HCT116 (cell line): ENCODE results near the gene S1PR3. TPM values are rescaled to one million over a fixed set of nuclear protein-coding genes. Genes with fewer than 3 reads are reported as not detected.
A peak's percentile ranks its signal among the peaks of the same experiment; 100 is the strongest.

ENCODE experiments used
- ATAC-seq: fragments of 200-7000 bp; cut with Tn5 transposase; 2 replicates; pipeline ENCODE4 v1.9.1; 2020; ENCODE audit warnings: mild to moderate bottlenecking, moderate library complexity
- BruUV-seq: library from RNA; stranded (reverse); fragments of 400-500 nt; replicated peaks from 2 replicates; lab custom pipeline; 2021; lab: Mats Ljungman, UMichigan
- CTCF ChIA-PET: fragments of 300-600 bp; sonication (Branson Sonifier 250); formaldehyde crosslinking; loops from one replicate; lab custom pipeline; 2021; ENCODE audit warnings: antibody characterized with exemption; lab: Charles Lee
- POLR2A ChIA-PET: fragments of 300-600, 350-600 bp; sonication (Branson Sonifier 250); formaldehyde crosslinking; loops from one replicate; lab custom pipeline; 2021; ENCODE audit warnings: antibody characterized with exemption; lab: Charles Lee
- RAD21 ChIA-PET, 2 experiments: fragments of 300-600 bp; sonication (Branson Sonifier 250); formaldehyde crosslinking; loops; one replicate each; lab custom pipeline; 2023; ENCODE audit warnings: low total read pairs in 2 of 2; ENCODE audit not compliant: uncharacterized antibody in 2 of 2, unreplicated experiment in 2 of 2, low non-redundant PET in 1 of 2; lab: Charles Lee
- DNase-seq: peaks from one replicate; pipeline ENCODE4 v3.0.0-alpha.2; 2010; ENCODE audit warnings: low read depth, low spot score
- H2AFZ ChIP-seq: fragments of 200-600 bp; shearing (Covaris generic), sonication (generic); 2 replicates; pipeline ENCODE4 v1.6.1; 2017; ENCODE audit warnings: low read depth, mixed run types, mixed read lengths, antibody characterized with exemption, low read length; ENCODE audit not compliant: poor library complexity, severe bottlenecking
- H3K27ac ChIP-seq: 2 replicates; pipeline ENCODE4 v1.5.1; 2012; ENCODE audit warnings: low read depth, low read length
- H3K27me3 ChIP-seq: fragments of 200-600 bp; sonication (generic); 2 replicates; pipeline ENCODE4 v1.6.1; 2016; ENCODE audit warnings: mixed run types, low read length, mixed read lengths; ENCODE audit not compliant: insufficient read depth
- H3K36me3 ChIP-seq, 2 experiments: fragments of 200-500 bp in 1 of 2; fragments of 200-600 bp in 1 of 2; sonication (Bioruptor generic) in 1 of 2; sonication (generic) in 1 of 2; 2 replicates each; pipeline versions ENCODE4 v1.5.1 to v1.6.1; 2014 to 2016; ENCODE audit warnings: low read length in 2 of 2, inconsistent platforms in 1 of 2, mixed read lengths in 1 of 2, mixed run types in 1 of 2; ENCODE audit not compliant: insufficient read depth in 2 of 2, control insufficient read depth in 1 of 2
- H3K4me1 ChIP-seq, 2 experiments: fragments of 200-600 bp in 1 of 2; sonication (generic) in 1 of 2; 2 replicates each; pipeline versions ENCODE4 v1.5.1 to v1.6.1; 2012 to 2017; ENCODE audit warnings: low read length in 2 of 2, inconsistent platforms in 1 of 2, mild to moderate bottlenecking in 1 of 2, mixed read lengths in 1 of 2, mixed run types in 1 of 2, moderate library complexity in 1 of 2; ENCODE audit not compliant: insufficient read depth in 2 of 2, control insufficient read depth in 1 of 2
- H3K4me2 ChIP-seq: fragments of 200-600 bp; sonication (generic); 2 replicates; pipeline ENCODE4 v1.6.1; 2017; ENCODE audit warnings: mixed run types, low read length, mixed read lengths
- H3K4me3 ChIP-seq, 2 experiments: fragments of 200-600 bp in 1 of 2; sonication (generic) in 1 of 2; replicated peaks in 1 of 2; 2 replicates each; pipeline ENCODE4 v1.5.1; 2011 to 2016; ENCODE audit warnings: low read length in 2 of 2, control low read depth in 1 of 2, low read depth in 1 of 2, mild to moderate bottlenecking in 1 of 2, mixed read lengths in 1 of 2, mixed run types in 1 of 2
- H3K79me2 ChIP-seq: fragments of 200-600 bp; sonication (generic); 2 replicates; pipeline ENCODE4 v1.6.1; 2017; ENCODE audit warnings: mild to moderate bottlenecking, mixed run types, low read length, moderate library complexity, mixed read lengths; ENCODE audit not compliant: insufficient read depth
- H3K9ac ChIP-seq: fragments of 200-600 bp; sonication (generic); 2 replicates; pipeline ENCODE4 v1.6.1; 2016; ENCODE audit warnings: low read length, mixed read lengths
- H3K9me2 ChIP-seq: fragments of 200-600 bp; sonication (generic), shearing (Covaris generic); 2 replicates; pipeline ENCODE4 v1.6.1; 2017; ENCODE audit warnings: mixed run types, mild to moderate bottlenecking, moderate library complexity; ENCODE audit not compliant: insufficient read depth
- H3K9me3 ChIP-seq, 2 experiments: fragments of 200-500 bp in 1 of 2; fragments of 200-600 bp in 1 of 2; sonication (Bioruptor generic) in 1 of 2; sonication (generic) in 1 of 2; 2 replicates each; pipeline ENCODE4 v1.6.1; 2014 to 2017; ENCODE audit warnings: low read length in 2 of 2, mixed read lengths in 2 of 2, inconsistent platforms in 1 of 2, low read depth in 1 of 2, mild to moderate bottlenecking in 1 of 2, mixed run types in 1 of 2, moderate library complexity in 1 of 2; ENCODE audit not compliant: control insufficient read depth in 1 of 2, insufficient read depth in 1 of 2
- H4K20me1 ChIP-seq: fragments of 200-600 bp; sonication (generic), shearing (Covaris generic); 2 replicates; pipeline ENCODE4 v1.6.1; 2017; ENCODE audit warnings: mixed run types, mild to moderate bottlenecking, moderate library complexity; ENCODE audit not compliant: insufficient read depth
- ELF1 ChIP-seq: IDR thresholded peaks from 2 replicates; pipeline ENCODE4 v1.6.1; 2012; ENCODE audit warnings: low read depth, borderline replicate concordance
- FOSL1 ChIP-seq: IDR thresholded peaks from 2 replicates; pipeline ENCODE4 v1.6.1; 2012; ENCODE audit warnings: low read depth
- RAD21 ChIP-seq: IDR thresholded peaks from 2 replicates; pipeline ENCODE4 v1.6.1; 2012; ENCODE audit warnings: low read depth, mild to moderate bottlenecking
- SIN3A ChIP-seq: IDR thresholded peaks from 2 replicates; pipeline ENCODE4 v1.6.1; 2012; ENCODE audit warnings: low read depth
- SP1 ChIP-seq: IDR thresholded peaks from 2 replicates; pipeline ENCODE4 v1.6.1; 2012; ENCODE audit warnings: low read depth
- SRF ChIP-seq: IDR thresholded peaks from 2 replicates; pipeline ENCODE4 v1.6.1; 2012; ENCODE audit warnings: low read depth
- intact Hi-C: fragments of 100-400 bp; cut with micrococcal nuclease; formaldehyde crosslinking; loops from 2 replicates; pipeline ENCODE4 v1.10.0; 2022
- total RNA-seq: library from RNA; stranded (reverse); gene quantifications from one replicate; pipeline ENCODE4 v1.2.1, GENCODE V29; 2021; ENCODE audit not compliant: unreplicated experiment
- TF ChIP-seq, protein P1 (sequence below), 3 experiments: fragments of 200-600 bp in 1 of 3; sonication (generic) in 1 of 3; IDR thresholded peaks in 2 of 3; conservative IDR thresholded peaks in 1 of 3; 2 replicates each; pipeline ENCODE4 v1.5.1; 2012 to 2017; ENCODE audit warnings: low read depth in 2 of 3, low read length in 2 of 3, antibody characterized with exemption in 1 of 3, borderline replicate concordance in 1 of 3, control low read depth in 1 of 3, mild to moderate bottlenecking in 1 of 3, mixed read lengths in 1 of 3, mixed run types in 1 of 3, moderate library complexity in 1 of 3; ENCODE audit not compliant: insufficient read depth in 1 of 3
- TF ChIP-seq, protein P2 (sequence below): IDR thresholded peaks from 2 replicates; pipeline ENCODE4 v1.6.1; 2012; ENCODE audit warnings: low read depth
- TF ChIP-seq, protein P3 (sequence below): IDR thresholded peaks from 2 replicates; pipeline ENCODE4 v1.6.1; 2012

The S1PR3 gene
- total RNA-seq, 1 experiment from 2014 or later = 0.07 TPM

- Histone ChIP-seq H3K36me3 (no peaks in the 10 kb centered on the region), H3K27ac (no peak overlapping the region), H3K79me2 (no peaks in the 10 kb centered on the region), H2AFZ (no peak overlapping the region), H3K4me1 (no peaks in the 10 kb centered on the region), H3K9ac (no peak overlapping the region), H4K20me1 (no peaks in the 10 kb centered on the region), H3K9me2 (no peaks in the 10 kb centered on the region), H3K9me3 (no peaks in the 10 kb centered on the region), H3K4me2 (no peak overlapping the region), H3K27me3 (peaks cover 6% of the 10 kb centered on the region; the same call in 1 of the 2 replicates), H3K4me3 (no peak overlapping the region)
- no TSS peak for BruUV-seq
- TF ChIP-seq, protein P1, sequence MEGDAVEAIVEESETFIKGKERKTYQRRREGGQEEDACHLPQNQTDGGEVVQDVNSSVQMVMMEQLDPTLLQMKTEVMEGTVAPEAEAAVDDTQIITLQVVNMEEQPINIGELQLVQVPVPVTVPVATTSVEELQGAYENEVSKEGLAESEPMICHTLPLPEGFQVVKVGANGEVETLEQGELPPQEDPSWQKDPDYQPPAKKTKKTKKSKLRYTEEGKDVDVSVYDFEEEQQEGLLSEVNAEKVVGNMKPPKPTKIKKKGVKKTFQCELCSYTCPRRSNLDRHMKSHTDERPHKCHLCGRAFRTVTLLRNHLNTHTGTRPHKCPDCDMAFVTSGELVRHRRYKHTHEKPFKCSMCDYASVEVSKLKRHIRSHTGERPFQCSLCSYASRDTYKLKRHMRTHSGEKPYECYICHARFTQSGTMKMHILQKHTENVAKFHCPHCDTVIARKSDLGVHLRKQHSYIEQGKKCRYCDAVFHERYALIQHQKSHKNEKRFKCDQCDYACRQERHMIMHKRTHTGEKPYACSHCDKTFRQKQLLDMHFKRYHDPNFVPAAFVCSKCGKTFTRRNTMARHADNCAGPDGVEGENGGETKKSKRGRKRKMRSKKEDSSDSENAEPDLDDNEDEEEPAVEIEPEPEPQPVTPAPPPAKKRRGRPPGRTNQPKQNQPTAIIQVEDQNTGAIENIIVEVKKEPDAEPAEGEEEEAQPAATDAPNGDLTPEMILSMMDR (IDR thresholded peaks at IDR 0.05 in 2 of 3, conservative IDR thresholded peaks at IDR 0.05 in 1 of 3; ENCODE audit: borderline replicate concordance in 1 of 3, insufficient read depth in 1 of 3, low read depth in 2 of 3, low read length in 2 of 3) = peak in 2 of 3 experiments; percentile 25 to 30; a peak in 4 of 6 replicates
- TF ChIP-seq, protein P2, sequence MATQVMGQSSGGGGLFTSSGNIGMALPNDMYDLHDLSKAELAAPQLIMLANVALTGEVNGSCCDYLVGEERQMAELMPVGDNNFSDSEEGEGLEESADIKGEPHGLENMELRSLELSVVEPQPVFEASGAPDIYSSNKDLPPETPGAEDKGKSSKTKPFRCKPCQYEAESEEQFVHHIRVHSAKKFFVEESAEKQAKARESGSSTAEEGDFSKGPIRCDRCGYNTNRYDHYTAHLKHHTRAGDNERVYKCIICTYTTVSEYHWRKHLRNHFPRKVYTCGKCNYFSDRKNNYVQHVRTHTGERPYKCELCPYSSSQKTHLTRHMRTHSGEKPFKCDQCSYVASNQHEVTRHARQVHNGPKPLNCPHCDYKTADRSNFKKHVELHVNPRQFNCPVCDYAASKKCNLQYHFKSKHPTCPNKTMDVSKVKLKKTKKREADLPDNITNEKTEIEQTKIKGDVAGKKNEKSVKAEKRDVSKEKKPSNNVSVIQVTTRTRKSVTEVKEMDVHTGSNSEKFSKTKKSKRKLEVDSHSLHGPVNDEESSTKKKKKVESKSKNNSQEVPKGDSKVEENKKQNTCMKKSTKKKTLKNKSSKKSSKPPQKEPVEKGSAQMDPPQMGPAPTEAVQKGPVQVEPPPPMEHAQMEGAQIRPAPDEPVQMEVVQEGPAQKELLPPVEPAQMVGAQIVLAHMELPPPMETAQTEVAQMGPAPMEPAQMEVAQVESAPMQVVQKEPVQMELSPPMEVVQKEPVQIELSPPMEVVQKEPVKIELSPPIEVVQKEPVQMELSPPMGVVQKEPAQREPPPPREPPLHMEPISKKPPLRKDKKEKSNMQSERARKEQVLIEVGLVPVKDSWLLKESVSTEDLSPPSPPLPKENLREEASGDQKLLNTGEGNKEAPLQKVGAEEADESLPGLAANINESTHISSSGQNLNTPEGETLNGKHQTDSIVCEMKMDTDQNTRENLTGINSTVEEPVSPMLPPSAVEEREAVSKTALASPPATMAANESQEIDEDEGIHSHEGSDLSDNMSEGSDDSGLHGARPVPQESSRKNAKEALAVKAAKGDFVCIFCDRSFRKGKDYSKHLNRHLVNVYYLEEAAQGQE = no peak
- TF ChIP-seq SRF (no peak), ELF1 (no peak), RAD21 (0 out of 2 replicates have a peak, but pooled peaks have one; percentile 14), SIN3A (no peak), SP1 (no peak), FOSL1 (no peak)
- TF ChIP-seq, protein P3, sequence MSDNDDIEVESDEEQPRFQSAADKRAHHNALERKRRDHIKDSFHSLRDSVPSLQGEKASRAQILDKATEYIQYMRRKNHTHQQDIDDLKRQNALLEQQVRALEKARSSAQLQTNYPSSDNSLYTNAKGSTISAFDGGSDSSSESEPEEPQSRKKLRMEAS = no peak
- ChIA-PET RAD21 (no interaction called here), CTCF (interaction anchor here (1.1 kb wide), 1 partner anchor 270 kb away, joined by 3 read pairs; no protein-coding TSS in a partner anchor), POLR2A (no interaction called here)
- intact Hi-C loops = loop anchor here (10.0 kb wide), 3 partner anchors 284 to 1324 kb away; no protein-coding TSS in a partner anchor
- peak; percentile 69; the same call in 1 of the 2 replicates for ATAC-seq
- DNase-seq = no peak
Measured at GRCh38 chr9:89008744-89009545, 17.7 kb downstream of the S1PR3 start.
